GM19438 (cell line): ENCODE results near the gene CAMK1D.

ENCODE experiments used
- ATAC-seq: cut with Tn5 transposase; IDR thresholded peaks from one replicate; pipeline ENCODE4 v1.9.1; 2021; ENCODE audit warnings: low read depth; ENCODE audit not compliant: unreplicated experiment

The CAMK1D gene

DNA sequence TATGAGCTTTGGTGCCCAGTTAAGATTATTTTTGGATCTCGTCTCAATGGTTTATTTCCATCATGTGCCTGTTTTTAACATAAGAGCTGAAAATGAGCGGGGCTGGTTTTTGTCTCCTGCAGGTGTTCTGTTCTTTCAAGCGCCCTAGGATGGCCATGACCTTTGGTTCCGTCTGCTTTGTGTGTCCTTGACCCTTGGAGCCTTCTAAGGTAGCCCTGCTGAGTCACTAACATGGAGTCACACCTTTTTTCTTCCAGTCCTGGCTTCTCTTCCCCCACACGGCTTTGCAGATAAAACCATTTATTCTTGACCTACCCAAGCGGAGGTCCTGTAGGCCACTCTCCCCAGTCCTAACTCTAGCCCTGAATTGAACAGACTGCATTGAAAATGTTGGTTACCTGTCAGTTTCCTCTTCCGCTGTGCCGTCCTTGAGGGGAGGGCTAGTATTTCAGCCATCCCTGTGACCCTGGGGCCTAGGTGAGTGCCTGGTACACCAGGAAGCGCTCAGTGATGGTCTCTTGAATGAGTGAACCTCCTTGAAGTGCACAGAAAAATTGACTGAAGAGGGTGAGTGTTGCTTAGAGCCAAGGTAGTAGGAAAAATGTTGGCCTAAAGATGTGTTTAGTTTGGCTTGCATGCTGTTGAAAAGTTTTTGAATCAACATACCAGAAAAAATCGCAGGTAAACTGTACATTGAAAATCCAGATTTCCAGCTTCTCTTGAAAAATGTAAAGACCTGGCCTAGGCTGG, 48.0 kb downstream of the CAMK1D start:
- no peak for ATAC-seq

DNA sequence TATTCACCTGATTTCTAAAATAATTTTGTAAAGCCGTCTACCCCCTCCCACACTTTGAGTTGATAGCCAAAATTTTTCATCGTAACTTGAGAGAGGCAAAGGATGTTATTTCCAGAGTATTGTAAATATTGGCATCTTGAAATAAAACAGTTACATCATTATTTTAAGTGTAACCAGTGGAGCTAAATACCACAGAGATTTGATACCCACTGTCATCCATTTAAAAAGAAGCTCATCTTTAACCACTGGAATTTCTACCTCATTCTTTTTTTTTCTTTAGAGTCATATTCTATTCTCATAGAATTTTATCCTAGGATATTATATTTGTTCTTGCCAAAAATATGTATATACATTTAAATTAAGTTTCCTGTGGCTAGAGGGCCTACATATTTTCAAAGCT, 48.6 kb downstream of the CAMK1D start:
- no peak for ATAC-seq

GRCh38 chr10:12400266-12400931, 51.1 kb downstream of the CAMK1D start:
- ATAC-seq = no peak

DNA sequence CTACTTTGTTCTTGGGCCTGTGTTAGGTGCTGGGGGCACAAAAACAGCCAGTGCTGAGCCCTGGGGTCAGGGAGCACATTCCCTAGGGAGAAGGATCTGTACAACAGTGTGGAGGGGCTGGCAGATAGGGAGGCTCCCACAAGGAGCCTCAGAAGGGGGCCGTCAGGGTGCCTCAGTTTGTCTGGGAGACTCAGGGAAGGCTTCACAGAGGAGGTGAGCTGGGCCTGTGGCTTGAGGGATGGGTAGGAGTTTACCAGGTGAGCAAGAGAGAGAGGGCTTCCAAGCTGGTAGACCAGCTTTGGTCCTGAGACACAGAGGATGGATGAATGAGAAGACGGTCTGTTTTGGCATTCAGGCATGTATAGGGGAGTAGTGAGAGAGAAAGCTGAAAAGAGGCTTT, 52.1 kb downstream of the CAMK1D start:
- ATAC-seq = no peak

DNA sequence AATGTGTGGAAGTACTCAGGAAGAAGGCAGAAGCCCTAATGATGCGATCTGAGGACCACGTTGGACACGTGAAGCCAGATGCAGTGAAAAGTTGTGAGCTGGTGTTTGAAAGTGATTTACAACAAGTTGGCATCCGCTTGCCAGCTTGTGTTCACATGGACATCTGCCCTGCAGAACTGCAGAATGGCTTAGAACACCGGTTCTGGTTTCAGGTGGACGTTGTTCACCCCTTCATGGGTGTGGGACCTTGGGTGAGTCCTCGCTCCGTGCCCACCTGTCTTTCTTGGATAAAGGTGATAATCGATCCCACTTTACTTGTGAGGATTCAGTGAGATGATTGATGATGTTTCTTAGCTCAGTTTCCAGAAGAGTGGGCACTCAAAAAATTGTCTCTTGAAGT, 53.8 kb downstream of the CAMK1D start:
- no peak for ATAC-seq

- no peak for ATAC-seq
Measured at GRCh38 chr10:12405342-12406320, 56.3 kb downstream of the CAMK1D start.

DNA sequence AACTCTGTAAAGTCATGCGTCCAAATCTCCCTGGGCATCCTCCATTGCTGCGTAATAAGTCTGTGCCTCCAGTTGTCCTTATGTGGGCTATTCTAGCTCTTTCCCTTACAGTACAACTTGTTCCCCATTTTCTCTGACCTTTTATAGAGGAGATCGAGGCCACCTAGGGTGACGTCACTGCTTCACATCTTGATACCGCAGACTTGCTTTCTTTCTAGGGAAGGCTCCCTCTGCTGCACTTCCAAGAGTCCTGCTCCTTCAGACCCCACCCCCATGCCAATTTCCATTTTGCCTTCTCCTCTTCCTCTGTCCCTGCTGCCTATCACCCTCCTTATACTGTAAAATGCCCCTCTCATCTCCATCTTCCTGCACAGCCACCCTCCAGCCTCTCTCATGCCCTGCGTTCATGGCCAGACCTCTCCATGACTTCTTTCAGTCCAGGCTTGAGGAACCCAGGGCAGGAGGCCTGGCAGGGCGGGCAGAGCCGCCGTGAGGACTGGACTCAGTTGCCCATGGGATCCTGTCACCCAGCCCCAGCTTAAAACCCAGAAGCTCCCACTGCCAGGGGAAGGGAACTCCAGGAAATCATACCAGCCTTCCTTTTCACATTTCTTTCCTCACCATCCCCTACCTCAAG, 57.5 kb downstream of the CAMK1D start:
- no peak for ATAC-seq

GRCh38 chr10:12408472-12408871, 59.1 kb downstream of the CAMK1D start:
- ATAC-seq = no peak

- no peak for ATAC-seq
Measured at GRCh38 chr10:12409161-12409560, 59.8 kb downstream of the CAMK1D start.

GRCh38 chr10:12409613-12410012, 60.3 kb downstream of the CAMK1D start:
- ATAC-seq = no peak

DNA sequence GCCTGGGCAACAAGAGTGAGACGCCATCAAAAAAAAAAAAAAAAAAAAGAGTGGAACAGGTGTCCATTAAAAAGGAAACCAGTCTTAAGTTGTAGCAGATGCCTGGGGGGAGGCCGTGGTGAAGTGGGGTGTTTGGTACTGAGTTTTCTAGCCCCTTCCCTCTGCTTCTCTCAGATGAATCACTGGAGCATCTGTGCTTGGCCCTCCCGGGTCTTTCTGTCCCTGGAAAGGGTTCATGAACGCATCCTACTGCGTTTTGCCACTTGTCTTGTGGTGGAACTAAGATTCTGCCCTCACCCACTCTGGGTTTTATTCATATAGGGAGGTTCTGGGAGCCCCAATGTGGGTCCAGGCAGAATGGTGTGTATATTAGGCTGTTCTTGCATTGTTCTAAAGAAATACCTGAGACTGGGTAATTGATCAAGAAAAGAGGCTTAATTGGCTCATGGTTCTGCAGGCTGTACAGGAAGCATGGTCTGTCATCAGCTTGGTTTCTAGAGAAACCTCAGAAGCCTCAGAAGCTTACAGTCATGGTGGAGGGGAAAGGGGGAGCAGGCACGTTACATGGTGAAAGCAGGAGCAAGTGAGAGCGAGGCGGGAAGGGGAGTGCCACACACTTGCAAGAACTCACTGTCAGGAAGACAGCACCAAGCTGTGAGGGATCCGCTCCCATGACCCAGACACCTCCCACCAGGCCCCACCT, 63.5 kb downstream of the CAMK1D start:
- ATAC-seq = no peak

- no peak for ATAC-seq
Measured at GRCh38 chr10:12413369-12413711, 64.0 kb downstream of the CAMK1D start.

- no peak for ATAC-seq
Measured at GRCh38 chr10:12414278-12414989, 65.1 kb downstream of the CAMK1D start.

DNA sequence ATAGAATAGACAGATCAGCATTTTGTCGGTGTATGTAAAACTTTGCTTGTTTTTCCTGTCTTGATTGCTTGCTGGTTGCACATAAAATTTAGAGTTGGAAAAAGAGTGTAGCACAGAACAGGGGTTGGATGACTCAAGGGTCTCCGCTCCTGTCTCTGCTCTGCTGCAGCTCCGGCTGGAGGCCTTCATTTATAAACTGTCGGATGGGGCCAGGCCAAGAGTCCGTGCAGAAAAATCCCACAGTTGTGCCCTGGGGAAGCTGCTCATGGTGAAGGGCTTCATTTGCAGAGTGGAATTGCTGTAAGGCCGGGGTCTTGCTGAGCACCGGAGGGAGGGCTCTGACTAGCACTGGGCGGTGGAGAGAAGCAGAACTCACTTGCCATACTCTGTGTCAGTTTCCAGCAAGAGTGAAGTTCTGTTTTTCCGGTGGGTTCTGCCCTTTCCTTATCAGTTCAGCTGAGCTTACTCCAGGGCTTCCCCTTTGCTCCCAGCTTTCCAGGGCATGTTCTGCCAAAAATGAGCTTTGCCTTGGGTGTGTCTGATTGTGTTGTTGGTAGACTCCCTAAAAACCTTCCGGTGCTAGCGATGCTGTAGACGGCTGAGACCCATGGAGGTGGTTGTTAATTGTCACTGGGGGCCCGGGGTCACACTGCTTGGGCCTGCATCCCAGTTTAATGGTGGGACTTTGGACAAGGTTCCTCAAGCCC, 67.2 kb downstream of the CAMK1D start:
- no peak for ATAC-seq

DNA sequence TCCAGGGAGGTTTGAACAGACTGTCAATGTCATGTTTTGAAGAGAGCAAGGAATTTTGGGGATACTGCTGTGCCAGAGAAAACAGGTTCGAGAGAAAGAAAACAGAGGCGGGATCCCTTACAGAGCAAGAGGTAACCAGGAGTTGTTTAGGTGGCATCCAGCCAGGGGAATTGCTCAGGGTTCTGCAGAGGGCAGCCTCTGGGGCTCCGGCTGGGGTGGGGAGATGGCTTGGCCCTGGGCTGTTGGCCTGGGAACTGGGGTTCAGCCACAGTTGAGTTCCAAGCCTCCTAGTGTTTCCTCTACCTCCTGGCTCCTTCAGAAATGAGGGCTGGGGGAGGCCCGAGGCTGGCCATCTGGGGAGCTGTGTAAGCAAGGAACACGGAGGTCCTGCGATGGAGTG, 68.0 kb downstream of the CAMK1D start:
- no peak for ATAC-seq

DNA sequence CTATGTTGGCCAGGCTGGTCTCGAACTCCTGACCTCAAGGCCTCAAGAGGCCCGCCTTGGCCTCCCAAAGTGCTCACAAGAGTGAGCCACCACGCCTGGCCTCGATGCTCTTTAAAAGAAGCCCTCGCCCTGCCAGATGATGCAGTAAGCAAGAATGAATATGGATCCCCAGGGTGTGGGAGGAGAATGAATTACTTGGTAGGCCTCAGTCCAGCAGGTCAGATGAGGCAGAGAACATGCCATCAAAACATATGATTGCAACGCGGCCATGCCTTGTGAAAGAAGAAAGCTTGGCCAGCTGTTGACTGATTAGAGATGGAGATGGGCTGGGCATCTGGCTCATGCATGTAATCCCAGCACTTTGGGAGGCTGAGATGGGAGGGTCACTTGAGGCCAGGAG, 68.7 kb downstream of the CAMK1D start:
- no peak for ATAC-seq

DNA sequence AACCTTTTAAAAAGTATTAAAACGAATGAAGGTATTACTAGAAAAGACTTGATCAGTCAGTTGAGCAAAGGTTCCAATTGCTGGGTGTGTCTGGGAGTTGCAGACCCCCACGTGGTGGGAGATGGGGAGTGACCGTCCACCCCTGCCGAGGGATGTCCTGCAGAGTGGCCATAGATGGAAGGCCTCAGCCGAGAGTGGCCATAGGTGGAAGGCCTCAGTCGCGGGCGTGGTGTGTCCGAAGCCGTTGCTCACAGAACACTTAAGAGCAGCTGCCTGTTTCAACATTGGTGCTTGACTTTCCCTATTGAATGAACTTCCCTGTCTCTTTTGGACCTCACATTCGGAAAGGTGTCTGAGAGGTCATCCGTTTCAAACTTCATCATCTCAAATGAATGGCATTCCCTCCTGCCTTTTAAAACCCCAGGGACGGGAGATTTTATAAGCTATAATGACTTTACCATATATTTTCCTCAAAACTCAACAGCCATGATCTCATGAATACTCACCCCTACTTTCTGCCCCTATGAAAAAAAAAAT, 69.4 kb downstream of the CAMK1D start:
- ATAC-seq = no peak

- no peak for ATAC-seq
Measured at GRCh38 chr10:12419262-12419847, 70.0 kb downstream of the CAMK1D start.
